Superior temporal gyrus (tissue), 1 donor: Measurements from ENCODE around the gene PLOD3.

Experiments used
- DNase-seq: peaks from one replicate; pipeline ENCODE4 v3.0.0-alpha.2; 2016; ENCODE audit errors: extremely low spot score

PLOD3 gene

DNA sequence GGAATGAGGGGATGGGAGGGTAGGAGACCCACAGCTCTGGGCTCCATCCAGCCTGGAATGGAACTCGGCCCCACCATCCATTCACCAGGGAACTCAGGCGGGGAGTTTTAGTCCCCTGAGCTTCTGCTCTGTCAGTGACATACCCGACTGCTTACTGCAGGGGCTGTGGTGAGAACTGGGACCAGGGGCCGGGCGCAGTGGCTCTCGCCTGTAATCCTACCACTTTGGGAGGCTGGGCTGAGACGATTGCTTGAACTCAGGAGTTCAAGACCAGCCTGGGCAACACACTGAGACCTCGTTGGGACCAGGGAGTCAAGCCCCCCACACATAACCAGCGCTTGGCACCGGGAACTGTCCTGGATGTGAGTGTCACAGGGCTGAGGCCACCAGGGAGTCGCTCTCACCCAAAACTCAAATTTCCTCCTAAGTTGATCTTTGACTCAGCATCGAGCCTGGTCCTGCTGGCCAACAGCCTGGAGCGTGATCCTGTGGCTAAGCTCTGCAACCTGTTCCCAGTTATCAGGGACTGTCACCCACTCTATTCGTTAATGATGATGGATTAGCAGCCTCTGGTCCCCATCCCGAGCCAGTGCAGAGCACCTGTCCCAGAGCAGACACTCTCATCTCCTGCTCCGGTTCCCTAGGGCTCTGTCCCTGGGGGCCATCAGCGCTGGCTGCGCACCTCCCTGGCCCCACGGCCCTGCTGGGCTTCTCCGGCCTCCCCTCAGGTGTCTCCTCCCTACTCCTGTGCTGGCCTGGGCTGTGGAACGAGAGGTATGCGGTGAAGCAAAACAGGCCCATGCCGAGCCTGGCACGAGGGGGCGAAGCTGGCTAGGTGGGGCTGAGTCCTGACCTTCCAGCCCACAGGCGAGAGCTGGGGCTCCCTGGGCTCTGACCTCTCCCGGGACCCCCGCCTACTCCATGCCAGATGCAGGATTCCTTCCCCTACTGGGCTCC lies 21.1 kb upstream of the PLOD3 start:
- DNase-seq: no peak

DNA sequence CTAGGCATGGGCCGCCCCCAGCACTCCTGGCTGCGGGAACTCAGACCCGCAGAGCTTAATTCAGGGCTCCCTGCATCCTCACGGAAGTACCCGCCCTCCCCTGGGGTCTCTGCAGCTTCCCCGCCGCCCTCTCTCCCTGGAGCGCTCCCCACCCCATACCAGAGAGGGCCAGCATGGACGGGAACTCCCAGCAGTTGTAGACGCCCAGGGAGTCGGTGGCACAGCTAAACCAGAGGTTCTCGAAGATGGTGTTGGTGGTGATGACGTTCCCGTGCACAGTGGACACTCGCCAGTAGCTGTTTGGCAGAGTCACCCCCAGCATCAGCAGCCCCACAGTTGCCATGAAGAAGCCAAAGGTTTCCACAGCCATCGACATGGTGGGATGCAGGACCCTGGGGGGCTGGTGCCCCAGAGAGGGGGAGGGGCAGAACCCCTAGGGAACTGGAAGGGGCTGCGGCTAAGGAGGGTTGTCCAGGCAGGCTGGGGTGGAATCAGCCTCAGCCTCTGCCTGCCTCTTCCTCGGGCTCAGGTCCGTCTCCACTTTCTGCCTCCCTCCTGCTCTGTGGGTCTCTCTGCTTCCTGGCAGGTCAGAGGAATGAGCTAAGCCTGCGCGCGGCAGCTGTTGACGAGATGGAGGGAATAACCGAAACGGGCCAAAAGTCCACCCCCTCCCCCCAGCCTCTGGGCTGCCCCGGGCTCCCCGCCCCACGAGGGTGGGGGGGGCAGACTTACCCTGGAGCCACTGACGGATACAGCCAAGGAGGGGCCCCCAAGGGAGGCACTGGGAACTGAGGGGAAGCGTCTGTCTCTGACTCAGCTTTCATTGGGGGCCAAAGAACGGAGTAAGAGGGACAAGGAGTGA lies 20.1 kb upstream of the PLOD3 start, which contains the start of gene CLDN15:
Gene CLDN15 (minus strand): TSS at position 597 of the 862 bp plus-strand sequence. CDS start 221 bp downstream, at position 376.
- no peak for DNase-seq

DNA sequence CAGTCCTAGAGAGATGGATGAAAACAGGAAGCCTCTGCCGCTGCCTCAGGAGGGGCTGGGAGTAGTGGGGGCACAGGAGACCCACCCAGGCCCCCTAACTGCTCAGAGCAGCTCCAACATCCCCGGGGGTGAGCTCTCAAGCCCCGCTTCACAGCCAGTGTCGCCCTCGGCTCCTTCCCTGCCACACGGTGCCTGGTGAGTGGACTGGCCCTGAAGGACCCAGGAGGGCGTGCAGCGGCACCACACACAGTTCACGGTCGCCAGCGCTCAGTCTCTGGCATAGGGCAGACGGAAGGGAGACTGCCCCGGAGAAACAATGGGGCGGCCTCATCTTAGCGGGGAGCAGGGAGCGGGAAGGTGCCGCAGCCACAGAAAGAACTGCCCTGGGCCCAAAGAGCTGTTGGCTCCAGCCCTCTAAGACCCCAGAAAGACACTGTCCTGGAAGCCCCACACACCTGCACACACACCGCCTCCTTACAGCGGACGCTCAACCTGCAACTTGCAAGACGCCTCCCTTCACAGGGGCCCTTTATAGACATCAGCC lies 19.0 kb upstream of the PLOD3 start:
- DNase-seq: no peak

DNA sequence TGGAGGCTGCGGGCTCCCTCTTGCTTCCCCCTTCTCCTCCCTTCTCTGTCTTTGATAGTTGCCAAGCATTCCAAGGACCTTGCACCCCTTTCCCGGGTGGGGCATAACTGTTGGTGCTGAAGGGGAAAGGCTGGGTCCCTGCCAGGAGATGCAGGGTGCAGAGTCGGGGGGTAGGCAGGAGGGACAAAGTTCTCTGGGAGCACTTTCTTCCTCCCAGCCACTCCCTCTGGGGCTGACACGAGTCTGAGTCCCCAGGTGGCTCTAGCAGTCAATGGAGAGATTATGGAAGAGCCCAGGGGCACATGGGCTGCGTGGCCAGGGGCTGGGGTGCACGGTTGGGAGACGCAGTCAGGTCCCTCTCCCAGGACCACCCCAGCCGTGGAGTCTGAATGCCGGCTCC lies 18.1 kb upstream of the PLOD3 start:
- no peak for DNase-seq

DNA sequence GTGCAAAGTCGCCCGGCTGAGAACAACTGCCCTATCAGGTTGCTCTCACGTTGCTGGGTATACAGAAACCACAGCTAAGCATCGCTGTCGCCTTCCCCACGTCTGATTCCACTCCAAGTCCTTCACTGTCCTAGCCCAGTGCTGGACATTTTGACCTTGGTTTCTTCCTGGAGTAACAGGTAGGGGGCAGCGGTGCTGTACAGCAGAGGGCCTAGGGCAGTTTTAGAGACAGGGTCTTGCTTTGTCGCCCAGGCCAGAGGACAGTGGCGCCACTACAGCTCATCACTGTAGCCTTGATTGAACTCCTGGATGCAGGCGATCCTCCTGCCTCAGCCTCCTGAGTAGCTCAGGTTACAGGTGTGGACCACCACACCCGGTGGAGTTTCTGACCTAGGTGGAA lies 17.7 kb upstream of the PLOD3 start:
- no peak for DNase-seq

DNA sequence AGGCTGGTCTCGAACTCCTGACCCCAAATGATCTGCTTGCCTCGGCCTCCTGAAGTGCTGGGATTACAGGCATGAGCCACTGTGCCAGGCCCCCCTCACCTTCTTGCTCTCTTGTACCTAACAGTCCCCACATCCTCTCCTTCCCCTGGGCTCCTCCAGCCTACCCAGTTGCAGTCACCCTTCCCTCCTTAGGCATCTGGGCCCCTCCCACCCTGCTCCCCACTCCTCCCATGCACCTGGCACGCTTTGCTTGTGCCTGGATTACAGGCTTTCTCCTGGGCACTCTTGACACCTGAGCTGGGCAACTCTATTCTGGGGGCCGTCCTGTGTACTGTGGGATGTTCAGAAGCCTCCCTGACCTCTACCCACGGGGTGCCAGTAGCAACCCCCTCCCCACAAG lies 17.3 kb upstream of the PLOD3 start:
- DNase-seq: no peak

DNA sequence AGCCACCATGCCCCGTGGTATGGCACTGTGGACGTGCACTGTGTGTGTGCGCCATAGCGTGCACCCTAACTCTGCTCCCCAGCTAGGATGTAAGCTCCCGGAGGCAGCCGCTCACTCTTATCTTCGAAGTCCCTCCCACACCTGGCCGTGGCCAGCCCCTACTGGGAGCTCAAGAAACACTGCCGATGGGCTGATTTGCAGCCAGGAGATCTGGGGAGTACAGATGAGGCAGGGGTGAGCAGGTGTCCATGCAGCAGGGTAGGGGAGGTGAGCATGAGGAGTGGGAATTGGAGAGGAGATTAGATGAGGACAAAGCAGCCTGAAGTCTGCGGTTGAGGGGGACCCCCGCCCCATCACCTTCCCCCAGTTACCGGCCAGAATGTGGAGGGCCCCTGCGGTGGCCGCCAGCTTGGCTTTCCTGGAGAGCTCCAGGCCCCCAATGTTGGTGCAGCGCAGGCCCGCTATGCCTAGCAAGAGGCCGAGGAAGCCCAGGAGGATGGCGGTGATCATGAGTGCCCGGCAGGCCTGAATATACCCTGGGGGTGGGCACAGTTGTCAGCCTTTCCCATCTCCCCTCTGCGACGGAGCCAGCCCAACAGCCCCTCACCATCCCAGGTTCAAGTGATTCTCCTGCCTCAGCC lies 16.6 kb upstream of the PLOD3 start:
- no peak for DNase-seq

DNA sequence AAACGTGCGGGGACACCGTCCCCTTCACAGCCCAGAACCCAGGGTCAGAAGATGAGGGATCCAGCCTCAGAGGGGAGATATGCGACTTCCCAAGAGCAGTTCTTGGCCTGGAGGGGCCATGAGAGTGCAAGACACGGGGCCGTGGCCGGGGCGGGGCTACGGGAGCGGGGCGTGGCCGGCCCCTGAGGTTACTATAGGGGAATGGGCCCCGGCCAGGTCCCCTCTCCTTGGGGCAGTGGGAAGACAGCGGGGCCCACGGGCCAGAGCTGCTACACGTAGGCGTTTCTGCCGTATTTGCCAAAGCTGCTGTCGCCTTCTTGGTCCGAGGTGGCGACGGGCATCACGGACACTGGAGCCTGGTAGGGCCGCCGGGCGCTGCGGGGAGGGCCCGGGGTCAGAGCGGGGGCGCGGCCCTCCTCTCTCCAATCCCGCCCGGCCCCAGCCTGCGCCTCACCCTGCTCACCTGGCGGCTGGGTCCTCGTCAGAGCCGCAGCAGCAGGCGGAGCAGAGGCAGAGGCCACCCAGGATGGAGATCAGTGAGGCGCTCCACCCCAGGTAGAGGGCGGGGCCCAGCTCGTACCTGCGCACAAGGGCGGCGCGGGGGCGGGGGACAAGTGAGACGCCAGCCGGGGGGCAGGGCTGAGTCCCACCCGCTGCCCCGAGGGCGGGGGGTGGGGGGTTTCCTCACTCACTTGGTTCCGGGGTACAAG lies 14.9 kb upstream of the PLOD3 start:
- no peak for DNase-seq

DNA sequence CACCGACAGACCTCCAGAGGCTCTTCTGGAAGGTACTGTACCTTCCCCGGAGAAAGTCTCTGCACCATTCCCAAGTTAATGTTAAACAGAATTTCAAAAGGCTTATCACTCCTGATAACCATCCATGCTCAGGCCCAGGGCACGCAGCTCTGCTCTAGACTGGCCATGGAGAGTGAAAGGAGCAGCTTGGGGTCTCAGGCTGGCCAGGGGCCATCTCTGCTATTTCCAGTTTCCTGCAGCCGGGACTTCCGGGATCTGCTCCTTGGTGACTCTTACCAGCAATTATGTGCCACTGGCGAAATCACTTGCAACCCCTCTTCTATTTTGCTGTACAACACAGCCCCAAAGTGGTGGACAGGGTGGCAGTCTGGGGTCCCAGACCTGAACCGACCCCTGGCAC lies 14.3 kb upstream of the PLOD3 start:
- DNase-seq: no peak

DNA sequence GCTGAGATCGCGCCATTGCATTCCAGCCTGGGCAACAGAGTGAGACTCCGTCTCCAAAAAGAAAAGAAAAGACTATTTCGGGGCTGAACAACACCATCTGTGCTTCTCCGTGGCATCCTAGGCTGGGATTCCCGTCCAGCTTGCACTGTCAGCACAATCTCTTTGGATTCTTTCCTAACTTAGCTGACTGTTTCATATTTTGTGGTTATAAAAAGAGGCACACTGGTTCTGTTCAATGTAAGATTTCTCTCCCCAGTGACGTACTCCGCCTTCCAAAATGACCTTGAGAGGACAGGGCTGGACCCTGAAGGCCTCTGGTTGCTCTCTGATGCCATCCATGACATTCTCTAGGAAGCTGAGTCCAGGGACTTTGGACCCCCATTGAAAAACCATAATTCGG lies 9.3 kb upstream of the PLOD3 start:
- DNase-seq: peak; percentile 59

DNA sequence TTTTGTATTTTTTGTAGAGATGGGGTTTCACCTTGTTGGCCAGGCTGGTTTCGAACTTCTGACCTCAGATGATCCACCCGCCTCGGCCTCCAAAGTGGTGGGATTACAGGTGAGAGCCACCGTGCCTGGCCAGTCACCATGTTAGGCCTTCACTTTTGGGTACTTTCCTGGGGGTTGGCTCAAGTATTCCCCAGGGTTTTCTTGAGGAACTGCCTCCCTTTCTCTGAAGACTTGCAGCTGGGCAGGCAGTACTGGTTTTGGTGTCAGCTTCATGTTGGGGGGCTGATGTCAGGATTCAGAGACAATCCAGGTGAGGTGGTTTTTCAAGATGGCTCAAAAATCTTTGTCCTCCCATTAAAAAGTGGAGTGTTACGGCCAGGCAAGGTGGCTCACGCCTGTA lies 8.3 kb upstream of the PLOD3 start:
- no peak for DNase-seq

DNA sequence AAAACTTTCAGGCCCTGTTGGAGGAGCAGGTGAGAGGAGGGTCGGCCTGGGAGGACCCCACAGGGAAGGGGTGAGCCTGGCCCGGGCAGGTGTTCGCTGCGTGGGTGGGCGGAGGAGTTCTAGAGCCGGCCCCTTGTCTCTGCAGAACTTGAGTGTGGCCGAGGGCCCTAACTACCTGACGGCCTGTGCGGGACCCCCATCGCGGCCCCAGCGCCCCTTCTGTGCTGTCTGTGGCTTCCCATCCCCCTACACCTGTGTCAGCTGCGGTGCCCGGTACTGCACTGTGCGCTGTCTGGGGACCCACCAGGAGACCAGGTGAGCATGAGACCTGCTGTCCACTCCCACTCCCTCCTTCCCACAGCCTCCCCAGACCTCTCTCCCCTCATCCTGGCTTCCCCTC lies 6.1 kb upstream of the PLOD3 start:
- DNase-seq: no peak

DNA sequence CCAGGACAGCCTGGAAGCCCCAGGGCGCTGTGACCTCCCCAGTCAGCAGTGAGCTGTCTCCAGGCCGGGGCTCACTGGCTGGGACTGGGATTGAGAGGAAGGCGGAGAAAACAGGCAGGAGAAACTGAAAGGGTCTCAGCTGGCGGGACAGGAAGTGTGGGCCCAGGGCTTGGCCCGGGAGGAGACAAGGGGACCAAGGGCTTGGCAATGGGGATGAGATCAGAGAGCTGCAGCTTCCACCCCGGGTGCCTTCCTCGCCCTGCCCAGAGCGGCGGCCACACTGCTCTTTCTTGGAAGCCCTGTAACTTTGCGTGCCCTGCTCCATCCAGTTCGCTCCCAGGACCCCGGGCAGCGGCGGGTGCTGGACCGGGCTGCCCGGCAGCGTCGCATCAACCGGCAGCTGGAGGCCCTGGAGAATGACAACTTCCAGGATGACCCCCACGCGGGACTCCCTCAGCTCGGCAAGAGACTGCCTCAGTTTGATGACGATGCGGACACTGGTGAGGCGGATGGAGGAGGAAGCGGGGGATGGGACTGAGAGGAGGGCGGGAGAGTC lies 5.0 kb upstream of the PLOD3 start:
- no peak for DNase-seq

DNA sequence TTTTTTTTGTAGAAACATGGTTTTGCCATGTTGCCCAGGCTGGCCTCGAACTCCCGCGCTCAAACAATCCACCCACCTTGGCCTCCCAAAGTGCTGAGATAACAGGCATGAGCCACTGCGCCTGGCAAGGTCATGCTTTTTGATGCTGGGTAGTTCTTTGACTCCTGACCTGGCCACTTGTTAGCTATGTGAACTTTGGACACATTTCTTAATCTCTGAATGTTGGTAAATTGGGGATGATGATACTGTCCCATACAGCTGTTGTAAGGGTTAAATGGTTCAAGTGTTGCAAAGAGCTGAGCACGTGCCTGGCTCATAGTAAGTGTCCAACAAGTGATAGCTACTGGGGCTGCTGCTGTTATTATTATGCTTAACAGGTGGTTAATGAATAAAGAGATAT lies 2.9 kb upstream of the PLOD3 start:
- no peak for DNase-seq

DNA sequence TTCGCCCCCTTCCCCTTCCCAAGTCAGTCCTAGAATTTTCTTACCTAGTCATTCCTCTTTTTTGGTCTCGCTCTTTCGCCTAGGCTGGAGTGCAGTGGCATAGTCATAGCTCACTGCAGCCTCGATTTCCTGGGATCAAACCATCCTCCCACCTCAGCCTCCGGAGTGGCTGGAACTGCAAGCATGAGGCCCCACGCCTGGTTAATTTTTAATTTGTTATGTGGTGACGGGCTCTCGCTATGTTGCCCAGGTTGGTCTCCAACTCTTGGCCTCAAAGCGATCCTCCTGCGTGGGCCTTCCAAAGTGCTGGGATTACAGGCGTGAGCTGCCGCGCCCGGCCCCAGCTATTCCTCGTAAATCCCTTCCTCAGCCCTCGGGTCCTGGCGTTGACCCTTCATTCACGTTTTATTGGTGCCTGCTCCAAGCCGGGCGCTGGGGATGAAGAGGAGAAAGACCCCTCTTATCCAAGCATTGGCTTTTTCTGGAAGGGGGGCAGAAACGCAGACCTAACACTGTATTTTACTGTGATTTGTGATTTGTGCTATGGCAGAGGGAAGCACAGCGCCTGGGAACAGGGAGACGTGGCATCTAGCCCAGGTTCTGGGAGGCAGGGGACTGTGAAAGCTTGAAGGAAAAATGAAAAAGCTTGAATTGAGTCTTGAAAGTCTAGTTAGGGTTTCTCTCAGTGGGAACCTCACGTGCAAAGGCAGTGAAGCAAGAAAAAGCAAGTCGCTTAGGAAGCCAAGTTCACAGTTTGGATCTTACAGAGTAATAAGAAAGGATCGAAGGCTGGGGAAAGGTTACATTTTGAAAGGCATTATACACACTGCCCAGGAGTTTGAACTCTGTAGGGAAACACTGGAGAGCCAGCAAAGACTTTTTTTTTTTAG lies 1.1 kb upstream of the PLOD3 start:
- DNase-seq: no peak

DNA sequence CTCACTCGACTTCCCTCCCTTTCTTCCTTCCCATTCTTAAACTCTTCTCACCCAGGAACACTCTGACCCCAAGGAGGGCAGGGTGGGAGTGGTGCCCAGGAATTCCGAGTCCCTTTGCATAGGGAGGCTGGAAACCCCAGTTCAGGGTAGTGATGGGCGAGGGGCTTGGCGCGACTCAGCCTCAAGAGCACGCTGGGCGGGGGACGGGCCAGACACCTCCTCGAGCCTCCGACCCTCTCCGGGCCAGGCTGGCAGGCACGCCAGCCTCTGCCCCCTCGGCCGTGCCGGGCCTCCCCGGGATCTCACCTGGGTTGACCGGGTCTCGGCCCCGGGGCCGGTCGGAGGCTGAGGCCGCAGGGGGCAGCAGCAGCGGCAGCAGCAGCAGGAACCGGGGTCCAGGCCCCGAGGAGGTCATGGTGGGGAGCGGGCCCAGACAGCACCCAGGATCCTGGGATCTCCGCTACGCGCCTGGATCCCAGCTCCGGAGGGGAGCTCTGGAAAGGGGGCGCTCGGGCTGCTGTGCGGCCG lies 457 bp downstream of the PLOD3 start:
- peak; percentile 15 for DNase-seq

DNA sequence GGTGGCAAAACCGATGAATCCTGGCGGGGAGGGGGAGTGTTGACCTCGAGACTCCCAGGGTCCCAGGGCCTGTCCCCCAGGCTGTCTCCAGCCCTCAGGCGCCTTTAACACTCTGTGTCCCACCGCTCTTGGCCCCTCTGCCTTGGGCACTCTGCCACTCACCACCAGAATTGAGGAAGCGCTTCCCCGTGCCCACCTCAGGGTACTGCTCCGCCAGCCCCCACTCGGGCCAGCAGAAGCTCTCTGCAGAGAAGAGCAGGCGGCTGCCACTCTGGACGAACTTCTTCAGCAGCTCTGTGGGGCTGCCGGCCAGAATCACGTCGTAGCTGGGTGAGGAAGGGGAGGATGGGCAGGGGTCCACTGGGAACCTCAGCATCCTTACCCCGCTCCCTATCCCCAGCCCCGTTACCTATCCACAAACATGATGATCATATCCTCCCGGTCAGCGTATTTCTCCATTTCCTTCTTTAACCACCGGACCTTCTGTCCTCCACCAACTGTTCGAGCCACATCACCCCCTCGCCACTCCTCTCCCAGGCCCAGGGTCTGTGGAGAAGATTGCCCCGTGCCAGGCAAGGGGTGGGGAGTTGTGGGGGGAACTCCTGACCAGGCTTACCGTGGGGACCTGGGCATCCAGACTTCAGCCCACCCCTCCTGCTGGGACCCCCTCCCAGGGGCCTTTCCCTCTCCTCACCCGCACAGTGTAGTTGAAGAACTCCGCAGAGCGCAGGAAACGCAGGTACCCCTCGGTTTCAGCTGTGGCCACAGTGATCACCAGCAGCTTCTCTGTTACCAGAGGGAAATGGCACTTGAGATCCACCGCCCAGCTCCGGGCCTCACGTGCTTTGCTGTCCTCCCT lies 1.2 kb downstream of the PLOD3 start:
- DNase-seq: no peak

DNA sequence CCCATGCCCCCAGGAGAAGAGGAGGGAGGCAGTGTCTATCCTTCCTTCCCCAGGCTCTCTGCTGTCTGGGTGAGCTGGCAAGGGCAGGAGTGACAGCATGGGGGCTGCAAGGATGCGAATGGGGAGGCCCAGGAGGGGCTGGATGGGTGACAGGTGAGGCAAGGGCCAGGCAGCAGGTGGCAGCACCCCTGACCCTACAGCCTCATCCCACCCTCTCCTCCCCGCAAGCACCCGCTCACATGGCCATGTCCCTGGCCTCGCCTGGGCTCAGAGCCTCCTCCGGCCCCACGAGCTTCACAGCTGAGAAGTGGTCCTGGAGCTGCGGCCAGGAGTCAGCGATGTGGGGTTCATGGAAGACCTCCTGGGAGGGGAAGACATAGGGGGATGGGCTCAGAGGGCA lies 5.4 kb downstream of the PLOD3 start:
- DNase-seq: no peak

DNA sequence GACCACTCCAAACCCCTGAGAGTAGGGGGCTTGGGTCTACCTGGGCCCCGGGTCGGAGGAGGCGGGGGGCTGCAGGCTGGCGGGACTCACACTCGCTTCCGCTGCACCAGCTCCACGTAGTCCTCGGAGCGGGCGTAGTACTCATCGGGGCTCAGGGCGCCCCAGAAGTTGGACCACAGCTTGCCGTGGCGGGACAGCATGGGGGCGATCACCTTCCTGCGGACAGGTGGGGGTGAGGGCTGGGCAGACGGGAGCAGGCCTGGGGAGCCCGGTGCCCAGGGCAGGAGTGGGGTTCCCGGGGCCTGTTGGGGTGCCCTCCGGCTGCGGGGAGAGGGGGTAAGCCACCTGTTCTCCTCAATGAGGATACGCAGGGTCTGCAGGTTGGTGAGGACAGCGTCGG lies 5.9 kb downstream of the PLOD3 start:
- no peak for DNase-seq
